Activated CD8-positive, alpha-beta memory T cell treated with anti-CD3 and anti-CD28 coated beads for 4 hours (primary cell): ENCODE results near the gene SCN10A.

Experiments used
- DNase-seq, 2 donors: peaks; one replicate each; pipeline ENCODE4 v3.0.0-alpha.2; 2020; ENCODE audit warnings: low read depth in 2 of 2

The SCN10A gene

DNA sequence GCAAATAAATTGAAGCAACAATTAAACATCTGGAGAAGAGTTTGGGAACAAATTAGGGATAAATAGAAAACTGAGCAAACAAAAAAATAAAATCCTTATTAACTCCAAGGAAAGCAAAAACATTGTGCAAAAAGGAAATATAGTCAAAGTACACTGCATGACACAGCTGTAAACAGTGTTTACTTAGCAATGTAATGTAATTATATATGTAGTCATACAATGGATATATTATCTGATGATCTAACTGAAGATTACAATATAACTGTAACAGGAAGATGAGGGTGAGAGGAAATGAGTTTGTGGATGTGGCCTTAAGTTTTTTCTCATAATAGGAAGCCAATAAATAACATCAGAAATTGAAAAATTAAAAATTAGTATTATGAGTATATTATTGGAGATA, 42.5 kb downstream of the SCN10A start:
- no peak for DNase-seq

DNA sequence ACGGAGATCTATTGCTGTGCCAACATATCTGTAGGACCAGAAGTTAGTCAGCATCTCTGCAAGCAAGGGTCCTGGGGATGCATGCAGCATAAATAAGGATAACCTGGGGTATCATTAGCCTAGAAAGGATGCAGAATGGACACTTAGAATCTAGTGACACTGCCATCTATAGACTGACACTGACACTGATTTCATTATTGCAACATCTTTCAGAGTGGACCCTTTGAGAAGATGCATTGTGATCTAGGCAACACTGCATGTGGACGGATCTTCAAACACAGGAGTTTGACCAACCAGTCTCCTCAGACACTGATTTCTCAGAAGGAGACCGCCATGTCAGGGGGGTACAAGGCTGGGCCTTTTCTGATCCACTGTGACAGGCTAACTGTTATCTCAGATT, 52.4 kb downstream of the SCN10A start:
- no peak for DNase-seq

DNA sequence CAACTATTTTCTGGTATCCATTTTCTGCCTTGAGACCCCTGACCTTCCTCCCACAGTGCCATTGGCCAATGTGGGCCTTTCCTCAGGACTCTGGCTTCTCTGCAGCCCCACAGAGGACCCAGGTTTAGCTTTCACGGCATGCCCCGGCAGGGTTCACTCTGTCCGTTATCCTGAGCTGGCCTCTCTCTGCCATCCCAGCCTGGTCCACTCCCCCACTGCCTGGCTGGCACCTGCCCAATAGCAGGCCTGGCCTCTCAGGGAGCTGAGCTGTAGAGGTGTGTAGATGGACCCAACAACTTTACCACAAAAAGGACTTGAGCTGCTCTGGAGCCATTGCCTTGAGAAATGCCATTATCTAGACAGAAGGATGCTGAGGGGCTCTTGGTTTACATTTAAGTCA, 57.5 kb downstream of the SCN10A start:
- no peak for DNase-seq

DNA sequence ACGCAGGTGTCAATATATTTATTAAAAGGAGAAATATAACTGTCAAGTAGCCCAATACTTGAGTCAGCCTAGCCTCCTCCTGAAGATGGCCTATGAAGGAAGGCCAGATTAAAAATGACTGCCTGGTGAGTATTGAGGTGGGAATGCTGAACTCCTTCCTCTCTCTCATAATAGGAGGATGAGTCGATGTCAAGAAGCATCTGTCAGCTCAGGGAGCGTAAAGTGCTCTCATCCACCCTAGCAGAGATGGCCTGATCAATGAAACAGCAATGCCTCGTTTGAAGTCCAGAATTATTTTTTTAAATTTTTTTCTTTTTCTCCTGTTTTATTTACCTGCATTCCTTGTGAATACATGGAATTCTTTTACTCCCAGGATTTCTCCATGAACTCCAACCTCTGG, 58.3 kb downstream of the SCN10A start:
- no peak for DNase-seq

DNA sequence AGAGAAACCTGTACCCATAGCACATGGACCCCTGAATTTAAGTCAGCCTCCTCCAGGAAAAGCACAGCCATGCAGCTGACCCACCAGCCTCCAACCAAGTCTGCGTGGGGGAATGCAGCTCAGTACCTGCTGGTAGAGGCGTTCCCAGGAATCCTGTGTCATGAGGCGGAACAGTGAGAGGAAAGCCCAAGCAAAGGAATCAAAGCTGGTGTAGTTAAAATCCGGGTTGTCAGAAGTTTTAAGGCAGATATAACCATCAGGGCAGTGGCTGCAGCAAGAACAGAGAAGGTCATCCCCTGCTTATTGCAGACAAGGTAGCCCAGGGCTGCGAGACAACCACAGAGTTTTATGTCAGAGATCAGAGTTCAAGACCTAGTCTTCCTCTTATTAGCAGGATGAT, 59.1 kb downstream of the SCN10A start:
- DNase-seq, result no peak

DNA sequence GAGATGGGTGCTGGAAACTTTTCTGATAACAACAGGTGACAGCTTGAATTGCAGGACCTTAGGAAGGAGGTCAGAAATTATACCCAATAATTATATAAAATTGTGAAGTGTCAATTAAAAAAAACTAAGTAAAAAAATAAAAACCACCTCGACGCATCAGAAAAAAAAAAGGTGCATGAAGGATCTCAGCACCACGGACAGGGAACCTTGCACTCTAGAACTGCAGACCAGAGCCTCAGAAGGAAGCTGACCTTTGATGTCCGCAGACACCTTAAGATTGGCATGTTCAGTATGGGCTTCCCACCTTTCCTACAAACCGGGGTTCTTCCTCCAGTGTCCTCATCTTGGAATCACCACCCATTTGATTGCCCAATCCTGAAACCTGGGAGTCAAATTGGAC, 60.9 kb downstream of the SCN10A start:
- no peak for DNase-seq

DNA sequence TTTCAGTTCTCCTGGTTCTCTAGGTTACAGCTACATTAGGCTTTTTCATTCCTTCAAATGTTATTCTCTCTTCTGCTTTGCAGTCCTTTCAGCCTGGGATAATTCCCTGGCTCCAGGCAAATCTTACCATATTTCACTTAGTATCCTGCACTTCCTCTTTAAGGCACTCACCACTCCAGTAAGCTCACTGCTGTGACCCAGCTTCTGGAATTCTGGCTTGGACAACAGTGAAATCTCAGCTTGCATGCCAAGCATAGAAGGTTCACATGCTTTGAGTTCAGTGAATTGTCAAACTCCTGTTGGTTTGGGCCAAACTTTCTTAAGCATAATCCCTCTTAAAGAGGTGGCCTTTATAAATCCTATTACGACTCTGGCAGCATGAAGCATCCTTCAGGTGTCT, 69.4 kb downstream of the SCN10A start:
- DNase-seq, result no peak

DNA sequence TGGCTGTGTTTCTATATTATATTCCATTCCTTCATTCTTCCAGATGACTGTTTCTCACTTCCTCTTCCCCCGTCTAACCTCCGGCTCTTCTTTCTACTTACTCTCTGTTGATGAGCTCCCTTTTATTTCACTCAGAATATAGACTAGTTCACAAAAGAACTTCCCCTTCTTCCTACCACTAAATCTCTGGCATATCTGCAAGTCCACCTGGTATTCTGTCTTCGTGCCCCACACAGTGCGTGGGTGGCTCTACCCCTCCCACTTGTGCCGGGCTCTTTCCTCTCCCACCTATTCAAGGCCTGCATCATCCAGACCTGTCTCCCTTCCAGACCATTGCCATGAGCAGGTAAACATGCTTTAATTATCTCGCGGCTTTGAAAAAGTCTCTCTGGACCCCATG, 73.0 kb downstream of the SCN10A start:
- DNase-seq, result no peak

DNA sequence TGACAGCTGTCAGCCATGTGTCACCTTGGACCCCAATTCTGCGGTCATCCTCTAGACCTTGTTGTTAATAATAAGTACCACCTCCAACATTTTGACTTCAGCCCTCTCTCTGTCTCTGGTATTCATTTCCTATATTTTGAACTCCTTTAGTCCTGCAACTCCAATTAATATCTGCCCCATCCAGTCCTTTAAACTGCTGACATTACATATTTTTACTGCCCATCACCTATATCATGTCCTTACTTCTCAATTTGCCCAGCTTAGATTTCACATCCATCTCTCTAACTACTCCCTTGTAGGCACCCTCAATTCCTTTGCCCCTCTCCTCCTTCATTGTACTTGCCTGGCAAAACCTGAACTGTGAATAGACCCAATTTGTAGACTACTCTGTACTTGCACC, 73.5 kb downstream of the SCN10A start:
- DNase-seq, result no peak

DNA sequence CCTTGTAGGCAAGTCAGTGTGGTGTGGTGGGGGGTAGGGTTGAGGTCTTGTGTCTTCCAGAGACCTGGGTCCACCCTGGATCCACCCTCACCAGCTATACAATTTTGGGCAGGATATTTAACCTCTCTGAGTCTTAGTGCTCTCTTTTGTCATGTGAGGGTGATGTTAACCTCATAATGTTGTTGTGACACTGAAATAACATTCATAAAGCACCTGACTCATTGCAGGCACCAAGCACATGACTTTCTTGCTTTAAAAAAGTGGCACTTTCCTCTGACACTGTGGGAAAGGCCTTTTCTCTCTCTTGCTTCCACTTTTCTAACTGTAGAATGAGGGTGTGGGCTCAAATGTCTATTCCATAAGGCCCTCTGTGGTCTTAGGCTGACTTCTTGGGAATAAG, 75.5 kb downstream of the SCN10A start:
- DNase-seq, result no peak

DNA sequence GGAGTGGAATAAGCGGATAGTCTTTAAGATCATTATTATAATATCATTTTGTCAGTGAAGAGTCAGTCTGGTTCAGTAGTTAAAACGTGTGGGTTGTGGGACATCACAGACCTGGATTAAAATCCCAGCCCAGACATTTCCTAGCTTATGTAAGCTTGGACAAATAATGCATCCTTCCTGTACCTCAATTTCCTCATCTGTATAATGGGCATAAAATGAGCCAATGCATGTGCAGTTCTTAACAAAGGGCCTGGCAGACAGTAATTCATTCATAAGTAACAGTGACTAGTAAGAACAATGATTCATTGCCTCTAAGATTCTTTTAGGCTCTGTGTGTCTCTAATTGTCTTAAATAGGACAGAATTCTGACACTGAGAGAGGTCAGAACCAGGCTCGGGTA, 76.1 kb downstream of the SCN10A start:
- no peak for DNase-seq

DNA sequence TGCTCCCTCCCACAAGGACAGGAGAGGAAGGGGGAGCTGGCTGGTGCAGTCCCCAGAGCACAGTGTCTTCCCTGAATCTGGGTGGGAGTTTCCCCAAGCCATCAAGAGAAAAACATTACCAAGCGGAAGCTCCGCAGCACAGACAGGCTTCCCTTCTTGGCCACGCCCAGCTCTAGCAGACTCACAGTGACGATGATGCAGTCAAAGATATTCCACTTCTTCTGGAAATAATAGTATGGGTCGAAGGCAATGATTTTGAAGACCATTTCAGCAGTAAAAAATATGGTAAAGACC, 76.7 kb downstream of the SCN10A start:
- no peak for DNase-seq

DNA sequence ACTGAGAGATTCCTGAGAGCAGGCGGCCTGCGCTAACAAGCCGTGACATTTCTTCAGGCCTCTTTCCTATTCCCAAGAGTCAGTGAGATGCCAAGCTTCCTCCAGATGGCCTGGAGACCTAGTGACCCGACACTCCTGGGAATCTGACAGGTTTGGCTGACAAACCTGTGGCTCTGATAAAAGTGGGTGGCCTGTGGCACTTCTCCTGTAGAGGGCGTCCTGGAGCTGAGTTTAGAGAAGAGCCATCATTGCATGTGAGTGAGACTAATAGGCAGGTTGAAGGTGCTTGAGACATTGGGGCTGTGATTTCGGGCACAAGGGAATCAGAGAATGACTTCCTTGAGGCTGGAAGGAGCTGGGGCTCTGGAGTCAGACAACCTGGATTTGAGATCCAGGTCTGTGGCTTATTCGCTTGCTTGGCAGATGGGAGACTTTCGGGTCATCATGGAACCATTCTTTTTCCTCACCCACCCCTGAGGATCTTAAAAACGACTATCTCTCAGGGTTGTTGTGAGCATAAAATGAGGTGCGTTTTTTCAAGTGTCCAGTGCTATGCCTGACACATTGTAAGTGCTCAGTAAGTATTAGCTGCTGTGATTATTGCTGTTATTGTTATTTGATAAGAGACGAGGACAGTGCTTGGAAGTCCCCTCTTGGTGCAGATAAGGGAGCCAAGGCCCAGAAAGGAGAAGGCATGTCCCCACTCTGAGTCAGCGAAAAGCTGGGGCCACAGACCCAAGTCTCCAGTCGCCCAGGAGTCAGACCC, 77.2 kb downstream of the SCN10A start:
- no peak for DNase-seq

DNA sequence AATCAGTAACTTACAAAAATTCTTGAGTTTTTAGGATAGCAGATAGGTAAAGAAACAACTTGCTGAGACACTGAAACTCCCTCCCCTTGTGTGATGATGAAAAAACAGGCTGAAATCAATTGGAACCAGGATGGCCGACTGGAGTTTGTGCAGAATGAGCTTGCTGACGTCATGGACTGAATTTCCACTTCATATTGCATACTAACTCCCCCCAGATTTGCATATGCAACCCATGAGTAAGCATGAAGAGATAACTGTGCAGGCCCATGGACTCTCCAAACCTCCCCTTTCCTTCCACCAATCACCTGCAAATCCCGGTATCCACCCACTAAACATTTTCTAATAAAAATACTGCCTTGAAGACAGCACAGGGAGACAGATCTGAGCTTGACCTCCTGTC, 84.5 kb downstream of the SCN10A start:
- no peak for DNase-seq

DNA sequence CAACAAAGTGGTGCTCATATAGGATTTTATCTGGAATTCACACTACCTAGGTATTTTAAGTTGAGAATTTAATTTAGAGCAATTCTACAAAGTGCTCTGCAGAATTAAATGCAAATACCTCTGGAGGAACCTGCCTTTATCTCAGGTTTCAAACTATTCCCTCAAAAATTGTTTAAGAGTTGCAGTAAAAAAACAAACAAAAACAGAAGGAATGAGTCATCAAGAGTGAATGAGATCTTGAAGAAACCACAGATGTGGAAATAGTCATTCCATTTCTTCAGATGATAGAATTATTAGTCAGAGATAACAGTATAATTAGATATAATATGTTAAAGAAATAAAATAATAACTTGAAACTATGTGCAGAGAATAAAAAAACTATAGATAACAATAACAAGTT, 85.7 kb downstream of the SCN10A start:
- DNase-seq, result no peak

DNA sequence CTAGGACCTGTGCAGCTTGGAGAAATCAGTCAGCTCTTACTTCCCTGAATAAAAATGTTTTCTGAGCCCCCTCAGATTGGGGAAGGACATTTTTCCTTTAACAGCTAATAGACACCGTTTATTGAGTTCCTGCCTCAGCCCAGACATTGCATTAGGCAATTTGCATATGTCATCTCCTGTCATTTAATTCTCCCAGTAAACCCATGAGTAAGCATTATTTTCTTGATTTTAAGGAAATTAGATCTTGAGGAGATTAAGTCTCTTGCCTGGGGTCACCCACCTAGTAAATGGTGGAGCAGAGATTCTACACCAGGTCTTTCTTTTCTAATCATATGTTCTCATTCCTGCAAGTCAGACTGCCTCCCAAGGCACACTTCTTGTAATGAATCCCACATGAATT, 88.0 kb downstream of the SCN10A start:
- DNase-seq, result no peak

DNA sequence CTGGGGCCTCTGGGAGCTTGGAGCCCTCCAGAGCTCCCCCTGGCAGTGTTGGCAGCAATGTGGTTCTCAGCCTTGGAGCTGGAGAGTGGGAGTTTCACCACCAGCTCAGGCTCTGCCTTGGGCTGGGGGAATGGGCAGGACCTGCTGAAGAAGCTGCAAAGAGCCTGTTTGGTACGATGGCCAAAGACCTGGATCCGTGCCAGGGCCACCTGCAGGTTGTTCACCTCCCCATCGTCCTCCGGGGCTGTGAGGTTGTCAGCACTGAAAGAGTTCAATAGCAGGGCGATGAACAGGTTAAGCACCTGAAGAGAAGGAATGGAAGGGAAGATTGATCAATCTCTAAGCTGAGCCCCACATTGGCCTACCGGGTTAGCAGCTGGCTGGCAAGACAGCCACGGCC, 89.3 kb downstream of the SCN10A start:
- DNase-seq, result no peak

DNA sequence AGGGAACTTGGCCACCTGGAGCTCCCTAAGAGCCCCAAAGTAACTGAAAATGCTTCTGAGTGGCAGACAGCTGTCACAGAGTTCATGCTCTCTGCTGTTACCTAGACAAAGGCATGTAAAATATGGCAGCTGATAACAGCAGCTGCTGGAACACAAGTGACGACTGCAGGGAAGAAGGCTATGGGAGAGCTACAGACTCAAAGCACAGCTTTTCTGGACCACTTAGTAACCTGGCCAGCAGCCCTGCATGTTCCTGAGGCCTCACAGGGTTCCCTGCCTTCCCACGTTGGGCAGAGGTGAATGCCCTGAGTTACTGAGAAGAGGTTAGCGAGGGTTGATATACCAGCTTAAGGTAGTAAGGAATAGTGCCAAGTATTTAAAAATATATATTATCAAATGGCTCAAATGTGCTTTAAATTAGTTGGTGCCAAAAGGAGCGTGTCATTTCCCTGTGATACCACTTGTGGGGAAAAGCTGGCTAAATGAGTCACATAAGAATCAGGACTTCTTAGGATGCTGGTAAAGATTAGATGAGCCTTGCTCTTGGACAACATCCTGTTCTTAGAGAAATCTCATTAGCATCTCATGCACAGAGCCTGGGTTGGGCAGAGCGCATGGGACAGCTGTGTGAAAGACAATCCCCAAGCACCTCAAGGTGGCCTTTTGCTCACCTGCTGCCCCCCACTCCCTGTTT, 90.1 kb downstream of the SCN10A start:
- DNase-seq, result no peak

DNA sequence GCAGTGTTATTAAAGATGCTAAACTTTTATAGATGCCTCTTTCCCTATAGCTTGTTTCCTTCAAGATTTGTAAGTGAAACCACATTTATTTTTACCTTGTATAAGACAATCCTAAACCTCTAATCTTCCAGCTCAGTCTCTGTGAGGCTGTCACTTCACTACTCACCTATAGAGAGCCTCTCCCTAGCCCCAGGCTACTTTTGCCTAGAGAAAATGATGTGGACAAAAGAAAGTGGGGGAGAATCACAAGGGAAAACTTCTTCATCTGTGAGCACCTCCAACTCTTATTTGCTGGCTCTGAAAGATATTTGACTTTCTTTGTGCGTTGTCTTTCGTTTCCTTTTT, 91.7 kb downstream of the SCN10A start:
- no peak for DNase-seq

DNA sequence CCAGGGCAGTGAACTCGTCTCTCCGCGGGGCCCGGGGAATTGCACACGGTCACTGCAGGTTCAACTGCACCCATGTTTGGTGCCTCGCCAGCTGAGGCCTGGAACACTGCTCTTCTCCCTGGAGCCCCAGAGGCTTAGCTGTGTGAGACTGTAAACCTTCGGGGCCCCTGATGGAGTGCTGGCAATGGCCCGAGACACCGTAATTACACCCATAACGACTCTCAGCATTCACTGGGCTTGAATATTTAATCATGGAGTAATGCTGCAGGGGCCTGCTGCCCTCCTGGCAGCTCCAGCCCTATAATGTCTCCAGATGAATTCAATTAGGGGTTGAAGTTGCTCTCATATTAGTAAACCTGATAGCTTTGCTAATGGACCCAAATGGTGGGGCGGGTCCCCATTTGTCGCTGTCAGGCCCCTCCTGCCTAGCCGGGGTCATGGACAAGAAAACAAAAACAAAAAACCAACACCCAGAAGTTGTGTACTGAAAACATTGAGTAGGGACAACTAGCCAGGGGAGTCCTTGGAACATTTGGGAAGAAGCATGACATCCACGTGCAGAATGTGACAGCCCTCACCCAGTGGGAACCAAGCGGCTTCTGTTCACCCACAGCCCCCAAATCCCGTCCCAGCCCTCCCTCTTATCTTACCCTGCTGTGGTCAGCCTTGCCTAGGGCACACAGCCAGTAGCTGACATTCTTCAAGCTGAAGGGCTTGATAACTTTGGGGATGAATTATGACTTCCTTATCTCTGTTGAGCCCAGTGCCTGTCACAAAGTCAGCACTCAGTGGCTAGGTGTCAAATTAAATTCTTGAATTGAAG, 92.2 kb downstream of the SCN10A start:
- DNase-seq, result no peak

DNA sequence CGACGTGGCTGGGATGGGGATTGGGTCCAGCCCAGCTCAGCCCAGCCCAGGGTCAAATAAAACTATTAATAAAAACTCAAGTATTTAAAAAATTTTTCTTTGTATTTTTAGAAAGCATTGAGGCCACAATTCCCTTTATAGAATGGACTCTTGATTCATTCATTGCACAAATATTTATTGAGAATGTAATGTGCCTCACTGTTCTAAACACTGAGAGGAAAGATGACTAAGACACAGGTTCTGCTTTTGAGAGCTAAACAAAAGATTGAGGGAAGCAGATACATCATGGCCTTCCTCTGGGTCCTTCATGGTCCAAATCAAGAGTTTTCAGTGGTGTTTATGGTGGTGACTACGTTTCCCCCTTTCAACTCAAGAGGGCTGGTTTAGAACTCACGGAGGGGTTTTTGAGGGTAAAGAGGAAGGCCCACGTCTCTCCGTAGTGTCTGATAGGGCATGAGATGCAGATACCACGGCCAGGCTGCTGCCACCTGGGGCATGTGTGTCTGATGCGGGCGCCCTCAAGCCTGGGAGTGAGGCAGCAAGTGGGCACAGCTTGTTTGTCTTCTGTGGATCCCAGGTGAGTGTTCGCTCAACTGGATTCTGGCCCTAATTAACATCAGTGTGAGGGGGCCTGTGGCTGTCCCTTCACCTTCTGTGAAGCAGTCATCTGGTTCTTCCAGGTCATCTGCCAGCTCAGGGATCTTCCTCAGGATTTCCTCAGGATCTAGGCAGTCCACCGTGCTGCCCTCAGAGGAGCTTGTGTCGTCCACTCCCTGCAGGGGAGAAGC, 93.0 kb downstream of the SCN10A start:
- no peak for DNase-seq

DNA sequence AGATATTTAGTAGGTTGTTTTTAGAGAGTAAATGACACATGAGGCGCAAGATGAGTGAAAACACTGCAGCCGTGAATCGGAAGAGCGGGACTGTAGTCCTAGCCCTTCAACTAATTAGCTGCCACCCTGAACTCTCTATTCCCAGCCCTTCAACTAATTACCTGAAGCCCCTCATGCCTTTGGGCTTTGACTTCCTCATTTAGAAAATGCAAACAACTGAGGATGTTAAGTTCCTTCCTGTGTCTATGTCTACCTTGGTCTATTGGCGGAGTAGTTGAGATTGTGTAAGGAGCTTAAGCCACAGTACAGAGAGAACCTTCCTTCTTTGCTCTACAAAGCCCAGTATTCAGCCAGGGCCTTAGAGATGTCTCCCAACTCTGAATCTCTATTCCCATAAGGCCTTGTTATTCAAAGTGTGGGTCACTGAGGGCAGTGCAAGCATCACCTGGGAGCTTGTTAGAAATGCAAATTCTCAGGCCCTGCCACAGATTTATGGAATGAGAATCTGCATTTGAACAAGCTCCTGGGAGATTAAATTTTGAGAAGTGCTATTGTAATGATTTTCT, 94.7 kb downstream of the SCN10A start:
- no peak for DNase-seq
